ENCODE data around the gene SCP2D1. TPM values are rescaled to one million over a fixed set of nuclear protein-coding genes. Genes with fewer than 3 reads are reported as not detected.

The SCP2D1 gene
- total and polyA plus RNA-seq, 2 of the 8 experiments (the other 6 are each of a cell fraction or from before 2014, with no cell fraction given), result not detected

DNA sequence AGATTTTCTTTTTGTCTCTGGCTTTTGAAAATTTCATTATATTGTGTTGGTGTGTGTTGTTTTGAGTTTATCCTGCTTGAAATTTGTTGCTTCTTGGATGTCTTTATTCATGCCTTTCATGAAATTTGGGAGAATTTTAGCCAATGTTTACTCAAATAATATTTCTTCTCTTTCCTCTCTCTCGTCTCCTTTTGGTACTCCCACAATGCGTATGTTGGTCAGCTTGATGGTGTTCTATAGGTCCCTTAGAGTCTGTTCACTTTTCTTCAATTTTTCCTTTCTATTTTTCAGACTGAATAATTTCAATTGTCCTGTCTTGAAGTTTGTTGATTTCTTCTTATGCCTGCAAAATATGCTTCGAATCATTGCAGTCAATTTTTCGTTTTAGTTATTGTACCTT lies 39.6 kb downstream of the SCP2D1 start:
- Histone ChIP-seq H4K8ac (ENCODE audit: extremely low read depth, insufficient read depth, low read length) (no peak overlapping the region), H3K4me1 (replicated peaks in 1 of 4; ENCODE audit: control insufficient read depth in 3 of 4, insufficient read depth in 4 of 4, low read length in 3 of 4) (peaks cover 0 to 2% (median 0%) of the 10 kb centered on the region in 4 experiments; a peak in 2 of 7 replicates), H3K36me3 (ENCODE audit: control insufficient read depth in 2 of 4, insufficient read depth in 4 of 4, low read length in 3 of 4) (no peaks in the 10 kb centered on the region), H3K27me3 (replicated peaks in 1 of 4; ENCODE audit: control insufficient read depth in 3 of 4, extremely low read depth in 1 of 4, insufficient read depth in 3 of 4, low read length in 3 of 4) (peaks cover 20 to 55% (median 44%) of the 10 kb centered on the region in 4 experiments), H4K91ac (replicated peaks; ENCODE audit: insufficient read length, low read length) (no peak overlapping the region), H3K9ac (replicated peaks in 1 of 4; ENCODE audit: extremely low read depth in 1 of 4, low read depth in 3 of 4, low read length in 3 of 4) (no peak overlapping the region), H3K18ac (ENCODE audit: extremely low read depth, low read length) (no peak overlapping the region), H2BK5ac (ENCODE audit: low read depth, low read length) (no peak overlapping the region), H3K79me2 (ENCODE audit: control insufficient read depth in 1 of 2, insufficient read depth in 2 of 2, low read length in 2 of 2) (no peaks in the 10 kb centered on the region), H2AK5ac (ENCODE audit: low read depth, low read length) (no peak overlapping the region), H3K14ac (ENCODE audit: insufficient read length) (no peak overlapping the region), H3K27ac (ENCODE audit: low read depth, low read length) (no peak overlapping the region), H3K4me3 (ENCODE audit: extremely low read depth in 1 of 4, insufficient read depth in 2 of 4, low read depth in 3 of 4, low read length in 4 of 4) (no peak overlapping the region), H3K23me2 (ENCODE audit: low read depth, low read length) (no peaks in the 10 kb centered on the region), H2BK120ac (replicated peaks; ENCODE audit: low read depth, low read length) (no peak overlapping the region), H2BK15ac (ENCODE audit: low read length) (no peak overlapping the region), H3K79me1 (ENCODE audit: low read depth, low read length) (no peaks in the 10 kb centered on the region), H2BK20ac (ENCODE audit: low read length) (no peak overlapping the region), H3K9me3 (ENCODE audit: insufficient read depth in 2 of 2, low read depth in 1 of 2, low read length in 1 of 2) (no peaks in the 10 kb centered on the region; a peak in 1 of 4 replicates), H2BK12ac (ENCODE audit: low read depth, low read length) (no peak overlapping the region), H3K23ac (ENCODE audit: insufficient read length) (no peak overlapping the region), H3K4me2 (ENCODE audit: insufficient read depth in 1 of 2, low read depth in 2 of 2, low read length in 2 of 2) (no peak overlapping the region), H3K56ac (replicated peaks; ENCODE audit: insufficient read length, low read depth, low read length) (no peak overlapping the region), H4K5ac (ENCODE audit: insufficient read length, low read depth, low read length) (no peak overlapping the region), H4K20me1 (replicated peaks in 1 of 2; ENCODE audit: control insufficient read depth in 1 of 2, insufficient read depth in 2 of 2, low read length in 2 of 2) (peaks cover 0 to 4% of the 10 kb centered on the region in 2 experiments), H2AFZ (ENCODE audit: low read length) (no peak overlapping the region), H3K4ac (replicated peaks; ENCODE audit: insufficient read length, low read depth, low read length) (no peak overlapping the region)
- DNase-seq (ENCODE audit: low read depth in 1 of 2, low spot score in 2 of 2), result no peak
- POLR2A ChIA-PET (ENCODE audit: partially characterized antibody), result interaction anchor here (0.6 kb wide), 1 partner anchor 61 kb away, joined by 4 read pairs; no protein-coding TSS in a partner anchor
- CTCF ChIA-PET (ENCODE audit: partially characterized antibody), result interaction anchor here (0.8 kb wide), 1 partner anchor 51 kb away, joined by 4 read pairs; no protein-coding TSS in a partner anchor
- WGBS, 2 experiments (ENCODE audit: extremely low coverage in 1 of 2, insufficient coverage in 1 of 2, insufficient read length in 1 of 2, insufficient replicate concordance in 2 of 2, low coverage in 1 of 2, low lambda C conversion rate in 2 of 2, missing lambda C conversion rate in 1 of 2), result 88% methylated on average over 4 of the region's 4 CpGs; no CpG with 5 or more reads in 1 of the 2 experiments
- no peak for FAIRE-seq
- no peak for TF ChIP-seq TEAD4 (IDR thresholded peaks at IDR 0.05; ENCODE audit: low read depth, low read length)
- no peak for TF ChIP-seq BCL11A (IDR thresholded peaks at IDR 0.05; ENCODE audit: low read depth in 2 of 2, low read length in 2 of 2)
- TF ChIP-seq EP300 (IDR thresholded peaks at IDR 0.05; ENCODE audit: borderline replicate concordance in 1 of 2, low read depth in 2 of 2, low read length in 2 of 2), result no peak
- no peak for TF ChIP-seq TBP (IDR thresholded peaks at IDR 0.05; ENCODE audit: low read depth, low read length)
- no peak for TF ChIP-seq POU5F1 (IDR thresholded peaks at IDR 0.05; ENCODE audit: low read depth, low read length)
- no peak for TF ChIP-seq CHD2 (IDR thresholded peaks at IDR 0.05; ENCODE audit: low read length)
- no peak for TF ChIP-seq SRF (IDR thresholded peaks at IDR 0.05; ENCODE audit: low read depth, low read length)
- TF ChIP-seq CBX5 (IDR thresholded peaks at IDR 0.05; ENCODE audit: low read depth, low read length), result no peak
- TF ChIP-seq EGR1 (IDR thresholded peaks at IDR 0.05; ENCODE audit: borderline replicate concordance, low read depth, low read length), result no peak
- no peak for TF ChIP-seq KDM1A (IDR thresholded peaks at IDR 0.05; ENCODE audit: borderline replicate concordance, low read length)
- TF ChIP-seq, protein P1, sequence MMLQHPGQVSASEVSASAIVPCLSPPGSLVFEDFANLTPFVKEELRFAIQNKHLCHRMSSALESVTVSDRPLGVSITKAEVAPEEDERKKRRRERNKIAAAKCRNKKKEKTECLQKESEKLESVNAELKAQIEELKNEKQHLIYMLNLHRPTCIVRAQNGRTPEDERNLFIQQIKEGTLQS (IDR thresholded peaks at IDR 0.05; ENCODE audit: insufficient read depth, low read depth, low read length), result no peak
- no peak for TF ChIP-seq GABPA (IDR thresholded peaks at IDR 0.05; ENCODE audit: borderline replicate concordance, insufficient read depth, low read length)
- no peak for TF ChIP-seq KDM5A (IDR thresholded peaks at IDR 0.05; ENCODE audit: low read length)
